GM11168 (cell line): ENCODE data around the gene PPIF.

Source experiments
- in situ Hi-C: fragments of 300-500 bp; cut with MboI; formaldehyde crosslinking; loops from one replicate; pipeline ENCODE4 v1.12.0; 2022; ENCODE audit warnings: low sequenced_read_pairs; ENCODE audit not compliant: unreplicated experiment

Gene PPIF

GRCh38 chr10:79360499-79361342 lies 13.5 kb downstream of the PPIF start:
- in situ Hi-C loops, result loop anchor here (10.0 kb wide), 1 partner anchor 104 kb away; no protein-coding TSS in a partner anchor

DNA sequence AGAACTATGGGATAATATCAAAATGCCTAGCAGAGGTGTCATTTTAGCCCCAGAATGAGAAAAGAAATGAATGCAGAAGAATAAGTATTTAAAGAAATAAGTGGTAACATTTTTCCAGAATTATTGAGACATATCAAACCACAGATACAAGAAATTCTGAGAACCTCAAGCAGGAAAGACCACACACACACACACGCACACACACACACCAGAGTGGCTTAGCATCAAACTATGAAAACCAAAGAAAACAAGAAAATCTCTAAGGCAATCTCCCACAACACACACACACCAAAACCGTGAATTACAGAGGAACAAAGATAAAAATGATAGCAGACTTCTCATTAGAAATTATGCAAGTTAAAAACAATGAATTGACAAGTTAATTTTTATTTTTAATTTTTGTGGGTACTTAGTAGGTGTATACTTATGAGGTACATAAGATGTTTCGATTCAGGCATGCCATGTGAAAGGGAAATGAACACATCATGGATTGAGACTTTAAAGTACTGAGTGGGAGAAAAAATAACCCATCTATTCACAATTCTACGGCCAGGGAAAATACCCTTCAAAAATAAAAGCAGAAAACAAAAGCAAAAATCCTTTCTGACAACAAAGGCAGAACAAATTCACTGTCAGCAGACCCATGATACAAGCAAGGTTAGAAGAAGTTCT lies 14.6 kb downstream of the PPIF start:
- in situ Hi-C loops, result loop anchor here (10.0 kb wide), 1 partner anchor 103 kb away; no protein-coding TSS in a partner anchor

DNA sequence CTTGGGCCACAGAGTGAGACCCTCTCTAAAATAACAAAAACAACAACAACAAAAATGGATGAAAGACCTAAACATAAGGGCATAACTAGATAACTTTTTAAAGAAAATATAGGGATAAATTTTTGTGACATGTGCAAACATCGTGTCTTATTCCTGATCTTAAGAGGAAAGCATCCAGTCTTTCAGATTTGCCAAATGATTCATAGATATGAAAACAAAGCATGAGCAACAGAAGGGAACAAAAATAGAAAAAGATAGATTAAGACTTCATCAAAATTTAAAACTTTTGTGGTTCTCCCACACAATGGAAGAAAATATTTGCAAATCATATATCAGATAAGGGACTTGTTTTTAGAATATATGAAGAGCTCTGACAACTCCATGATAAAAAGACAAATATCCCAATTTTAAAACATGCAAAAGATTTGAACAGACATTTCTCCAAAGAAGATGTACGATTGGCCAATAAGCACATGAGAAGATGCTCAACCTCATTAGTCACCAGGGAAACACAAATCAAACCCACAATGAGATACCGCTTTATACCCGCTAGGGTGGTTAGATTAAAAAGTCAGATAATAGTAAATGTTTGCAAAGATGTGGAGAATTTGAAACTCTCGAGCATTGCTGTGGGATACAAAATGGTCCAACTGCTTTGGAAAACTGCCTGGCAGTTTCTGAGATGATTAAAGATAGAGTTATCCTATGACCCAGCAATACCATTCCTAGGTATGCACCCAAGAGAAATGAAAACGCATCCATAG lies 20.3 kb downstream of the PPIF start:
- in situ Hi-C loops, result loop anchor here (10.0 kb wide), 1 partner anchor 97 kb away; no protein-coding TSS in a partner anchor

DNA sequence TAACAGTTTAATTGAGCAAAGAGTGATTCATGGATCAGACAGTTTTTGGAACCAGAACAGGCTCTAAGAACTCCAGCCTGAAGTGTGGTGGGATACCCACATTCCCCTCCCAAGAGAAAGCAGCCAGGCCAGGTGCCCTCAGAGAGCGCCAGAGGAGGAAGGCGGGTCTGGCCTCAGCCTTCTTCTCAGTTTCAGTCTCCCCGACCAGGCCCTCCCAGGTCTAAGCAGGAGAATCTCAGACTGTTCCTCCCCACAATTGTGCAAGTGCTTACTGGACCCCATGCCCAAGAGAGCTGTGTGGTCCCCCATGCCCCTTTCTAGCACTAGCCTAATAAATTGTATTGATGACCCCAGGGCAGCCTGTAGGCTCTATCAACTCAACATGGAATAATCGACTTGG lies 25.6 kb downstream of the PPIF start:
- in situ Hi-C loops, result no loop called here

- in situ Hi-C loops, result no loop called here
Observed at GRCh38 chr10:79374312-79375191, 27.3 kb downstream of the PPIF start.

GRCh38 chr10:79375321-79376077 lies 28.2 kb downstream of the PPIF start:
- in situ Hi-C loops, result no loop called here

GRCh38 chr10:79376078-79376628 lies 28.9 kb downstream of the PPIF start:
- in situ Hi-C loops, result no loop called here

- in situ Hi-C loops, result no loop called here
Observed at GRCh38 chr10:79376751-79377556, 29.7 kb downstream of the PPIF start.

DNA sequence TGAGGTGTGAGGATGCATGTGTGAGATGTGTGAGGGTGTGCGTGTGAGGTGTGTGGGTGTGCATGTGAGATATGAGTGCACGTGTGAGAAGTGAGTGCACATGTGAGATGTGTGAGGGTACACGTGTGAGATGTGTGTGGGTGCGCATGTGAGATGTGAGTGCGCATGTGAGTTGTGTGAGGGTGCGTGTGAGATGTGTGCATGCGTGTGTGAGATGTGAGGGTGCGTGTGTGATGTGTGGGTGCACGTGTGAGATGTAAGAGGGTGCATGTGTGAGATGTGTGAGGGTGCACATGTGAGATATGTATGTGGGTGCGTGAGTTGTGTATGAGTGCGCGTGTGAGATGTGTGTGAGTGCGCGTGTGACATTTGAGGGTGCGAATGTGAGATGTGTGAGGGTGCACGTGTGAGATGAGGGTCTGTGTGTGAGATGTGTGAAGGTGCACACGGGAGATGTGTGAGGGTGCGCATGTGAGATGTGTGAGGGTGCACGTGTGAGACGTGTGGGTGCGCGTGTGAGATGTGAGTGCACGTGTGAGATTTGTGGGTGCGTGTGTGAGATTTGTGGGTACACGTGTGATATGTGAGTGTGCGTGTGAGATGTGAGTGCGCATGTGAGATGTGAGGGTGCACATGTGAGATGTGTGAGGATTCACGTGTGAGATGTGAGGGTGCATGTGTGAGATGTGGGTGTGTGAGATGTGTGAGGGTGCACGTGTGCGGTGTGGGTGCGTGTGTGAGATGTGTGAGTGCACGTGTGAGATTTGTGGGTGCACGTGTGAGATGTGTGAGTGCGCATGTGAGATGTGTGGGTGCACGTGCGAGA lies 30.5 kb downstream of the PPIF start:
- in situ Hi-C loops, result no loop called here

DNA sequence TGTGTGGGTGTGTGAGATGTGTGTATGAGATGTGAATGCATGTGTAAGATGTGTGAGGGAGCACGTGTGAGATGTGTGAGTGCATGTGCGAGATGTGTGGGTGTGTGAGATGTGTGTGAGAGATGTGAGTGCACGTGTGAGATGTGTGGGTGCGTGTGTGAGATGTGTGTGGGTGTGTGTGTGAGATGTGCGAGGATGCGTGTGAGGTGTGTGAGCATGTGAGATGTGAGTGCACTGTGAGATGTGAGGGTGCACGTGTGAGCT lies 31.0 kb downstream of the PPIF start:
- in situ Hi-C loops, result no loop called here

- in situ Hi-C loops, result no loop called here
Observed at GRCh38 chr10:79378647-79379511, 31.6 kb downstream of the PPIF start.

DNA sequence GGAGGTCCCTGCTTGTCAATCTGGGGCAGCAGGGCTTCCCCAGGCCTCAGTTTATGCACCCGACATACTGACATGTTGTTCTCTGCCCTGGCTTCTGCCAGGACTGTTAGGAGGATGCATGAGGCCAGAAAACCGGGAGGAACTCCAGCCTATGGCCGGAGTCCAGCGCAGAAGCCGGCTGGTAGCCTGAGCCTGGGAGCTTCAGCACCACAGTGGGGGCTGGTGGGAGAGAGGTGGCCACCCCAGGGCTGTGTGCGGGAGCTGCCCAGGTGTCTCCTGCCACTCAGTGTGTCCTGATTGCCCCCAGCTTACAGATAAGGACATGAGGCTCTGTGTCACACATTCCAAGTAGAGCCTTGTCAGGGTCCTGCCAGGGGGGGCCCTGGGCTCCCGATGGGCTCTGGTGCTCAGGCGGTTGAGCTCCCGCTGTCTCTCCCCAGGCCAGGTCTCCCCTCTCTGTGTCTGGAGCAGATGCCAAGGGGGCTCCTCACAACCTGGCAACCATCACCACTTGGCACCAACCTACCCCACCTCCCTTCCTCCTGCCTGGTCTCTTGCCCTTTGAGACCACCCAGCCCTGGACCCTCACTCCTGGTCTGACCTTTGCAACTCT lies 32.3 kb downstream of the PPIF start:
- in situ Hi-C loops, result no loop called here

- in situ Hi-C loops, result no loop called here
Observed at GRCh38 chr10:79380125-79380945, 33.1 kb downstream of the PPIF start.

- in situ Hi-C loops, result no loop called here
Observed at GRCh38 chr10:79380946-79381721, 33.9 kb downstream of the PPIF start.

DNA sequence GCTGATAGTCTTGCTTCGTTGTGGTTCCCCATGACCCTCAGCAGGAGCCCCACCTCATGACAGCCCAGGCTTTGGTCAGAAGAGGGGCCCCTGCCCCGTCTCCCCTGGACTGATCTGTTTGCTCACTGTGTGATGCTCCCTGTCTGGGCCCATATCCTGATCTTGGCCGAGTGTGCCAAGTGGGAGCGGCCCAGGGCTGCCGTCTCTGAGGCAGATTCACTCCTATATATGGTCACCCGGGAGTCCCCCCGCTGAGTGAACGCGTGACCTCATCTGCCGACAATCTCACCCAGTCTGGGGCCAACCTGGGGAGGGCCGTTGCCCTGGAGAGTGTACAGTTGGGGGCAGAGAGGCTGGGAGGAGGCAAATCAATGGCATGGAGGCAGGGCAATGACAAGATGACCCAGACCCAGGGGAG lies 34.5 kb downstream of the PPIF start:
- in situ Hi-C loops, result no loop called here
